Stimulated activated CD8-positive, alpha-beta memory T cell treated with anti-CD3 and anti-CD28 coated beads, Interleukin-2, amount 100 ng/mL, for 1 hour (primary cell): Measurements from ENCODE around the gene TMEM267.
"Not testable (repeated sequence)": the region's sequence is repeated elsewhere in the genome, so short reads cannot be mapped to it uniquely, and the experiment has no call there.

Experiments used
- DNase-seq, 2 donors: peaks; one replicate each; pipeline ENCODE4 v3.0.0-alpha.2; 2020; ENCODE audit warnings: low read depth in 2 of 2

TMEM267 gene

GRCh38 chr5:43410414-43410813, 73.3 kb downstream of the TMEM267 start:
- no peak for DNase-seq

- no peak for DNase-seq
These were observed 73.8 kb downstream of the TMEM267 start for GRCh38 chr5:43409809-43410271.

DNA sequence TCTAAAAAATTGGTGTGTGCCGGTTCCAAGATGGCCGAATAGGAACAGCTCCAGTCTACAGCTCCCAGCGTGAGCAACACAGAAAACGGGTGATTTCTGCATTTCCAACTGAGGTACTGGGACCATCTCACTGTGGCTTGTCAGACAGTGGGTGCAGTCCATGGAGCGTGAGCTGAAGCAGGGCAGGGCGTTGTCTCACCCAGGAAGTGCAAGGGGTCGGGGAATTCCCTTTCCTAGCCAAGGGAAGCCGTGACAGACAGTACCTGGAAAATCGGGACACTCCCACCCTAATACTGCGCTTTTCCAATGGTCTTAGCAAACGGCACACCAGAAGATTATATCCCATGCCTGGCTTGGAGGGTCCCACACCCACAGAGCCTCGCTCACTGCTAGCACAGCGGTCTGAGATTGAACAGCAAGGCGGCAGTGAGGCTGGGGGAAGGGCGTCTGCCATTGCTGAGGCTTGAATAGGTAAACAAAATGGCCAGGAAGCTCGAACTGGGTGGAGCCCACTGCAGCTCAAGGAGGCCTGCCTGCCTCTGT, 81.1 kb downstream of the TMEM267 start:
- not testable (repeated sequence) for DNase-seq

- DNase-seq, result no peak
These were observed 81.8 kb downstream of the TMEM267 start for GRCh38 chr5:43401827-43402226.

DNA sequence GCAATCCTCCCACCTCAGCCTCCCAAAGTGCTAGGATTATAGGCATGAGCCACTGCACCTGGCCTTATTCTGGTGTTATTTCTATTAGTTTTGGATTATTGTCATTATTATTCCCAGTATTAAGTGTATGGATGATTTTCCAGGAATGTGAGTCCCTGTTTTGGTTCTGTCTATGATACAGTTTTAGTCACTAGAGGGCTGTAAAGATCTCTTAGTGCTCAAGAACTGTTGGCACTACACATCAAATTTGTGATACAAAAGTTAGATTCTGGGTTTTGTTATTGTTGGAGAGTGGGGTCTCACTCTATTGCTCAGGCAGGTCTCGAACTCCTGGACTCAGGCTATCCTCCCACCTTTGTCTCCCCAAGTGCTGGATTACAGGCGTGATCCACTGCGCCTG, 83.6 kb downstream of the TMEM267 start:
- DNase-seq, result no peak

DNA sequence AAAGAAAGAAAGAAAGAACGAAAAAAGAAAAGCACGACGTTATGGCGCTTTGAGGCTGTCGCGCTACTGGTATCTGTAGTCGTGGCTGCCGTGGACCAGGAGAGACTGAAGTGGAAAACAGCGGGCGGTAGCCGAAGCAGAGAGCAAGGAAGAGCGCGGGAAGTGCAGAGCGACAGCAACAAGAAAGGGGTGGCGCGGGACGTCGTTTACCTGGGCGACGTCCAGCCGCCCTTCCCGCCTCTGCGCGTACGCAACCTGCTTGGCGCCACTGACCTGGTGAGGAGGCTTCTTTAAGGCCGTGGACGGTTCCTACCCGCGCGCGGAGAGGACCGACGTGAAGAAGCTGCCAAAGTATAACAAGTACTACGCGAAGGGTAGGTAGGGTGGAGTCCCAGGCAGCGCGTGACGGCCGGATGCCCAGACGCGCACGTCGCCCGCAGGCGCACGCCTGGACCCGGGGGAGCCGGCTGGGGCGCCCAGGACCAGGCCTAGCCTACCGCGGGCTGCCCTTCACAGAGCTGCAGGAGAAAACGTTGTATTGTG, 86.8 kb downstream of the TMEM267 start:
- DNase-seq, result peak; percentile 24 to 33
